ENCODE data around the gene DUSP10. TPM values are rescaled to one million over a fixed set of nuclear protein-coding genes. Genes with fewer than 3 reads are reported as not detected.

Gene DUSP10
- total and polyA plus RNA-seq, 7 donors = 2.5 to 19.9 (median 11.4) TPM

- intact Hi-C loops (cut with DNase I) = no loop called here
- Histone ChIP-seq H3K4me1 (peaks cover 0 to 85% (median 74%) of the 10 kb centered on the region in 4 donors), H3K36me3 (peaks cover 0 to 9% (median 0%) of the 10 kb centered on the region in 4 donors), H3K27me3 (no peaks in the 10 kb centered on the region), H3K27ac (peak overlapping the region; percentile 62 to 99 (median 71)), H3K9me3 (no peaks in the 10 kb centered on the region), H3K4me3 (peak overlapping the region in 2 of 4 donors; percentile 12 to 20)
- DNase-seq = no peak
- WGBS, 2 donors = 75 to 95% methylated on average over 2 of the region's 2 CpGs
- no peak for TF ChIP-seq CTCF (IDR thresholded peaks at IDR 0.05)
- TF ChIP-seq POLR2AphosphoS5 (IDR thresholded peaks at IDR 0.05) = no peak
- no peak for TF ChIP-seq POLR2A (IDR thresholded peaks at IDR 0.05)
- TF ChIP-seq EP300 (IDR thresholded peaks at IDR 0.05) = no peak
Observed at GRCh38 chr1:221735999-221736398, 5.9 kb downstream of the DUSP10 start.

GRCh38 chr1:221734187-221734586 is 7.7 kb downstream of the DUSP10 start:
- intact Hi-C loops (cut with DNase I) = no loop called here
- DNase-seq = no peak
- Histone ChIP-seq H3K9me3 (no peaks in the 10 kb centered on the region), H3K36me3 (peaks cover 0 to 9% (median 0%) of the 10 kb centered on the region in 4 donors), H3K27me3 (no peaks in the 10 kb centered on the region), H3K4me3 (no peak overlapping the region), H3K27ac (peak overlapping the region; percentile 62 to 99 (median 71)), H3K4me1 (peaks cover 0 to 88% (median 76%) of the 10 kb centered on the region in 4 donors)
- TF ChIP-seq POLR2A (IDR thresholded peaks at IDR 0.05) = no peak
- no peak for TF ChIP-seq EP300 (IDR thresholded peaks at IDR 0.05)
- no peak for TF ChIP-seq CTCF (IDR thresholded peaks at IDR 0.05)
- TF ChIP-seq POLR2AphosphoS5 (IDR thresholded peaks at IDR 0.05) = no peak

- Histone ChIP-seq H3K27me3 (no peaks in the 10 kb centered on the region), H3K4me3 (no peak overlapping the region), H3K27ac (peak overlapping the region in 1 of 4 donors; percentile 69), H3K4me1 (peaks cover 0 to 88% (median 66%) of the 10 kb centered on the region in 4 donors), H3K9me3 (no peaks in the 10 kb centered on the region), H3K36me3 (no peaks in the 10 kb centered on the region)
- TF ChIP-seq POLR2A (IDR thresholded peaks at IDR 0.05) (no peak), EP300 (IDR thresholded peaks at IDR 0.05) (no peak), CTCF (IDR thresholded peaks at IDR 0.05) (no peak), POLR2AphosphoS5 (IDR thresholded peaks at IDR 0.05) (no peak)
- intact Hi-C loops (cut with DNase I) = no loop called here
- DNase-seq = no peak
Observed at GRCh38 chr1:221732052-221732451, 9.8 kb downstream of the DUSP10 start.

- H3K4me1 ChIP-seq = peaks cover 0 to 88% (median 64%) of the 10 kb centered on the region in 4 donors
- DNase-seq = no peak
- H3K27me3 ChIP-seq = no peaks in the 10 kb centered on the region
- TF ChIP-seq POLR2AphosphoS5 (IDR thresholded peaks at IDR 0.05) (no peak), EP300 (IDR thresholded peaks at IDR 0.05) (no peak), CTCF (IDR thresholded peaks at IDR 0.05) (no peak), POLR2A (IDR thresholded peaks at IDR 0.05) (no peak)
- intact Hi-C loops (cut with DNase I) = no loop called here
- 76 to 89% methylated on average over 6 of the region's 6 CpGs for WGBS, 2 donors
- no peak overlapping the region for H3K4me3 ChIP-seq
- no peaks in the 10 kb centered on the region for H3K36me3 ChIP-seq
- no peaks in the 10 kb centered on the region for H3K9me3 ChIP-seq
- peak overlapping the region; percentile 42 to 78 (median 68) for H3K27ac ChIP-seq
Observed at GRCh38 chr1:221729771-221730330, 12.0 kb downstream of the DUSP10 start.

- WGBS, 2 donors = 97 to 98% methylated on average over 1 of the region's 1 CpG
- Histone ChIP-seq H3K27ac (peak overlapping the region; percentile 42 to 78 (median 68)), H3K27me3 (no peaks in the 10 kb centered on the region), H3K4me1 (peaks cover 0 to 79% (median 55%) of the 10 kb centered on the region in 4 donors), H3K36me3 (no peaks in the 10 kb centered on the region), H3K9me3 (no peaks in the 10 kb centered on the region), H3K4me3 (no peak overlapping the region)
- intact Hi-C loops (cut with DNase I) = no loop called here
- TF ChIP-seq POLR2A (IDR thresholded peaks at IDR 0.05) = no peak
- no peak for TF ChIP-seq EP300 (IDR thresholded peaks at IDR 0.05)
- no peak for TF ChIP-seq CTCF (IDR thresholded peaks at IDR 0.05)
- no peak for TF ChIP-seq POLR2AphosphoS5 (IDR thresholded peaks at IDR 0.05)
- no peak for DNase-seq
Observed at GRCh38 chr1:221728037-221728505, 13.8 kb downstream of the DUSP10 start.
